Parathyroid adenoma (tissue), 2 donors: ENCODE results near the gene LILRA2.
"Not testable (repeated sequence)": the region's sequence is repeated elsewhere in the genome, so short reads cannot be mapped to it uniquely, and the experiment has no call there.

Experiments
- H2AFZ ChIP-seq: fragments of 300-600 bp; sonication (generic); one replicate; pipeline ENCODE4 v1.7.0; 2017; ENCODE audit warnings: antibody characterized with exemption, mild to moderate bottlenecking
- H3K27ac ChIP-seq: fragments of 300-600 bp; sonication (generic); one replicate; pipeline ENCODE4 v1.7.0; 2017
- H3K27me3 ChIP-seq: fragments of 300-600 bp; sonication (generic); one replicate; pipeline ENCODE4 v1.7.0; 2017; ENCODE audit warnings: low read length; ENCODE audit not compliant: control insufficient read depth, insufficient read depth
- H3K36me3 ChIP-seq: fragments of 300-600 bp; sonication (generic); one replicate; pipeline ENCODE4 v1.7.0; 2017; ENCODE audit warnings: low read length; ENCODE audit not compliant: control insufficient read depth, insufficient read depth
- H3K4me1 ChIP-seq: fragments of 300-600 bp; sonication (generic); one replicate; pipeline ENCODE4 v1.7.0; 2017; ENCODE audit warnings: control low read depth
- H3K4me2 ChIP-seq: fragments of 300-600 bp; sonication (generic); one replicate; pipeline ENCODE4 v1.7.0; 2017; ENCODE audit warnings: low read length
- H3K4me3 ChIP-seq: fragments of 300-600 bp; sonication (generic); one replicate; pipeline ENCODE4 v1.7.0; 2017; ENCODE audit warnings: low read depth, low read length
- H3K79me2 ChIP-seq: fragments of 300-600 bp; sonication (generic); one replicate; pipeline ENCODE4 v1.7.0; 2017; ENCODE audit warnings: control low read depth
- H3K9ac ChIP-seq: fragments of 300-600 bp; sonication (generic); one replicate; pipeline ENCODE4 v1.7.0; 2017; ENCODE audit warnings: mild to moderate bottlenecking
- H3K9me3 ChIP-seq: fragments of 300-600 bp; sonication (generic); one replicate; pipeline ENCODE4 v1.7.0; 2017; ENCODE audit warnings: low read length; ENCODE audit not compliant: control insufficient read depth
- TF ChIP-seq, protein P1 (sequence below): fragments of 300-600 bp; sonication (generic); IDR thresholded peaks from one replicate; pipeline ENCODE4 v1.7.0; 2017; ENCODE audit warnings: antibody characterized with exemption, mild to moderate bottlenecking
- donor health status: primary hyperparathyroidism.

The LILRA2 gene

GRCh38 chr19:54624934-54625730 is 51.5 kb downstream of the LILRA2 start:
- H3K27ac ChIP-seq, H3K4me3 ChIP-seq, H3K9me3 ChIP-seq, H2AFZ ChIP-seq, H3K27me3 ChIP-seq, H3K4me2 ChIP-seq, H3K4me1 ChIP-seq, H3K36me3 ChIP-seq, H3K79me2 ChIP-seq, H3K9ac ChIP-seq: not testable (repeated sequence)

GRCh38 chr19:54626757-54627156 is 53.2 kb downstream of the LILRA2 start:
- Histone ChIP-seq H3K36me3 (no peaks in the 10 kb centered on the region), H3K4me1 (no peaks in the 10 kb centered on the region)

DNA sequence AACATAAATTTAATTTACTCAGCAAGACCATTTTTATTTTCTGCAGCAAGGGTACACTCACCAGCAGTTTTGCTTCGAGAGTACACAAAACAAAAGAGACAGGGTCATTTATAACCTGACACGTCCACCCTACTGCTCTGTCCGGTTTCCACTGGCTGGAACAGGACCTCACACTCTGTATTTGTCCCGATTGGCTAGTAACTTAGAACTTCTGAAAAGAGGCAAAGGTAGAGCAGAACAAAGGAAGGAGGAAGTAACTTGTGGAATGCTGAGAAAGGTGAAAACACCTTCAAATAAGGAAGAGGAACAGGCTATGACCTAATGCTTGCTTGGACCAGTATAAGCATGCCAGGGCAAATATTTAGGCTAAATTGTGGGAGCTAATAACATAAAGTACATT is 54.3 kb downstream of the LILRA2 start:
- not testable (repeated sequence) for H3K9me3 ChIP-seq, H3K27me3 ChIP-seq, H3K27ac ChIP-seq, H3K4me2 ChIP-seq, H2AFZ ChIP-seq, H3K4me1 ChIP-seq, H3K36me3 ChIP-seq, H3K4me3 ChIP-seq, H3K79me2 ChIP-seq, H3K9ac ChIP-seq

More at GRCh38 chr19:54626757-54627156, 53.2 kb downstream of the LILRA2 start:
- no peaks in the 10 kb centered on the region for H3K79me2 ChIP-seq
- H3K27me3 ChIP-seq = no peaks in the 10 kb centered on the region
- H3K9me3 ChIP-seq = no peaks in the 10 kb centered on the region
- H3K4me3 ChIP-seq = no peak overlapping the region
- TF ChIP-seq, protein P1, sequence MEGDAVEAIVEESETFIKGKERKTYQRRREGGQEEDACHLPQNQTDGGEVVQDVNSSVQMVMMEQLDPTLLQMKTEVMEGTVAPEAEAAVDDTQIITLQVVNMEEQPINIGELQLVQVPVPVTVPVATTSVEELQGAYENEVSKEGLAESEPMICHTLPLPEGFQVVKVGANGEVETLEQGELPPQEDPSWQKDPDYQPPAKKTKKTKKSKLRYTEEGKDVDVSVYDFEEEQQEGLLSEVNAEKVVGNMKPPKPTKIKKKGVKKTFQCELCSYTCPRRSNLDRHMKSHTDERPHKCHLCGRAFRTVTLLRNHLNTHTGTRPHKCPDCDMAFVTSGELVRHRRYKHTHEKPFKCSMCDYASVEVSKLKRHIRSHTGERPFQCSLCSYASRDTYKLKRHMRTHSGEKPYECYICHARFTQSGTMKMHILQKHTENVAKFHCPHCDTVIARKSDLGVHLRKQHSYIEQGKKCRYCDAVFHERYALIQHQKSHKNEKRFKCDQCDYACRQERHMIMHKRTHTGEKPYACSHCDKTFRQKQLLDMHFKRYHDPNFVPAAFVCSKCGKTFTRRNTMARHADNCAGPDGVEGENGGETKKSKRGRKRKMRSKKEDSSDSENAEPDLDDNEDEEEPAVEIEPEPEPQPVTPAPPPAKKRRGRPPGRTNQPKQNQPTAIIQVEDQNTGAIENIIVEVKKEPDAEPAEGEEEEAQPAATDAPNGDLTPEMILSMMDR = no peak
- H2AFZ ChIP-seq = no peak overlapping the region
- H3K27ac ChIP-seq = no peak overlapping the region
- H3K4me2 ChIP-seq = no peak overlapping the region
- H3K9ac ChIP-seq = no peak overlapping the region

- not testable (repeated sequence) for H2AFZ ChIP-seq, H3K4me2 ChIP-seq, H3K9ac ChIP-seq, H3K27me3 ChIP-seq, H3K79me2 ChIP-seq, H3K4me1 ChIP-seq, H3K9me3 ChIP-seq, H3K27ac ChIP-seq, H3K4me3 ChIP-seq, H3K36me3 ChIP-seq
These were observed 56.7 kb downstream of the LILRA2 start, which contains the start of gene LILRB1 for GRCh38 chr19:54630262-54630661. Gene LILRB1, plus strand, starts transcription at chr19:54630484. Its CDS starts 590 bp downstream, at chr19:54631074.

DNA sequence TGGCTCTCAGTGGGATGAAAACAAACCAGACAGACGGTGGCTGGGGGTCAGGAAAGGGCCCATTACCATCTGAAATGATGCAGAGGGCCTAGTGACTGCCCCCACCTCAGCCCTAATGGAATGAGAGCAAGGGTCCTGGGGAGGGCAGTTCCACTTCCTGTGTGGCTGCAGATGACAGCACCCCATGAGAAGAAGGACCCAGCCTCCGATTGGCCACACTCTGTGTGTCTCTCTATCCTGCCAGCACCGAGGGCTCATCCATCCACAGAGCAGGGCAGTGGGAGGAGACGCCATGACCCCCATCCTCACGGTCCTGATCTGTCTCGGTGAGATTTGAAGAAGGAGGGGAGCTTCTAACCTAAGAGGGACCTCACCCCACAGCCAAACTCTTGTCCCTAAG is 57.2 kb downstream of the LILRA2 start:
- Histone ChIP-seq H3K27ac (no peak overlapping the region), H3K4me2 (no peak overlapping the region), H3K27me3 (no peaks in the 10 kb centered on the region), H3K36me3 (no peaks in the 10 kb centered on the region), H3K4me3 (no peak overlapping the region), H3K4me1 (no peaks in the 10 kb centered on the region), H3K9me3 (no peaks in the 10 kb centered on the region), H2AFZ (no peak overlapping the region), H3K9ac (no peak overlapping the region), H3K79me2 (no peaks in the 10 kb centered on the region)
- TF ChIP-seq, protein P1 = no peak

GRCh38 chr19:54631489-54632337 is 58.1 kb downstream of the LILRA2 start:
- not testable (repeated sequence) for H3K4me1 ChIP-seq, H3K27me3 ChIP-seq, H3K27ac ChIP-seq, H3K4me2 ChIP-seq, H2AFZ ChIP-seq, H3K79me2 ChIP-seq, H3K9me3 ChIP-seq, H3K9ac ChIP-seq, H3K36me3 ChIP-seq, H3K4me3 ChIP-seq

- H3K27ac ChIP-seq, H3K9ac ChIP-seq, H3K79me2 ChIP-seq, H3K27me3 ChIP-seq, H2AFZ ChIP-seq, H3K36me3 ChIP-seq, H3K4me2 ChIP-seq, H3K4me1 ChIP-seq, H3K4me3 ChIP-seq, H3K9me3 ChIP-seq: not testable (repeated sequence)
These were observed 58.9 kb downstream of the LILRA2 start for GRCh38 chr19:54632517-54632916.
